Measurements from ENCODE around the gene COL9A1. TPM values are rescaled to one million over a fixed set of nuclear protein-coding genes. Genes with fewer than 3 reads are reported as not detected.

The COL9A1 gene
- total RNA-seq, 1 experiment from 2014 or later = not detected

- no TSS peak for BruUV-seq (replicated peaks)
- DNase-seq (ENCODE audit: low read depth, low spot score) = no peak
- ChIA-PET CTCF (no interaction called here), POLR2A (no interaction called here)
- no peak overlapping the region for H3K4me3 ChIP-seq (ENCODE audit: low read depth in 2 of 2, low read length in 2 of 2)
- no peaks in the 10 kb centered on the region; the same call in 1 of the 2 replicates for H3K36me3 ChIP-seq (ENCODE audit: control insufficient read depth, insufficient read depth, low read length)
- H3K27me3 ChIP-seq (ENCODE audit: control insufficient read depth, insufficient read depth, low read length) = peaks cover 45% of the 10 kb centered on the region
- ATAC-seq = no peak
- H3K27ac ChIP-seq (ENCODE audit: low read length) = no peak overlapping the region
- H3K9me3 ChIP-seq (ENCODE audit: control insufficient read depth, insufficient read depth, low read depth, low read length) = no peaks in the 10 kb centered on the region
- TF ChIP-seq TCF7L2 (IDR thresholded peaks at IDR 0.05; ENCODE audit: low read depth, low read length) (no peak), CTCF (IDR thresholded peaks at IDR 0.05) (no peak), REST (IDR thresholded peaks at IDR 0.05; ENCODE audit: insufficient read depth in 1 of 2, low read depth in 2 of 2, low read length in 1 of 2) (no peak), SIN3A (IDR thresholded peaks at IDR 0.05; ENCODE audit: borderline replicate concordance, insufficient read depth, low read depth, low read length) (no peak), POLR2AphosphoS5 (IDR thresholded peaks at IDR 0.05; ENCODE audit: low read depth, low read length) (no peak)
- intact Hi-C loops (cut with micrococcal nuclease; ENCODE audit: unreplicated experiment) = loop anchor here (5.0 kb wide), 1 partner anchor 65 kb away; no protein-coding TSS in a partner anchor
- in situ Hi-C loops (cut with HindIII; ENCODE audit: low pct_unique_long_range_greater_than_20kb, low sequenced_read_pairs) = no loop called here
- no peaks in the 10 kb centered on the region for H3K4me1 ChIP-seq (ENCODE audit: control insufficient read depth, insufficient read depth, low read length)
Measured at GRCh38 chr6:70286905-70287304, 16.0 kb downstream of the COL9A1 start.

- TF ChIP-seq SIN3A (IDR thresholded peaks at IDR 0.05; ENCODE audit: borderline replicate concordance, insufficient read depth, low read depth, low read length) (no peak), CTCF (IDR thresholded peaks at IDR 0.05) (no peak), REST (IDR thresholded peaks at IDR 0.05; ENCODE audit: insufficient read depth in 1 of 2, low read depth in 2 of 2, low read length in 1 of 2) (no peak), POLR2AphosphoS5 (IDR thresholded peaks at IDR 0.05; ENCODE audit: low read depth, low read length) (no peak), TCF7L2 (IDR thresholded peaks at IDR 0.05; ENCODE audit: low read depth, low read length) (no peak)
- in situ Hi-C loops (cut with HindIII; ENCODE audit: low pct_unique_long_range_greater_than_20kb, low sequenced_read_pairs) (no loop called here), intact Hi-C loops (cut with micrococcal nuclease; ENCODE audit: unreplicated experiment) (loop anchor here (5.0 kb wide), 1 partner anchor 63 kb away; no protein-coding TSS in a partner anchor)
- no TSS peak for BruUV-seq (replicated peaks)
- Histone ChIP-seq H3K4me3 (ENCODE audit: low read depth in 2 of 2, low read length in 2 of 2) (no peak overlapping the region), H3K27ac (ENCODE audit: low read length) (no peak overlapping the region), H3K9me3 (ENCODE audit: control insufficient read depth, insufficient read depth, low read depth, low read length) (no peaks in the 10 kb centered on the region), H3K27me3 (ENCODE audit: control insufficient read depth, insufficient read depth, low read length) (peaks cover 37% of the 10 kb centered on the region), H3K4me1 (ENCODE audit: control insufficient read depth, insufficient read depth, low read length) (no peaks in the 10 kb centered on the region; the same call in 1 of the 2 replicates), H3K36me3 (ENCODE audit: control insufficient read depth, insufficient read depth, low read length) (no peaks in the 10 kb centered on the region; the same call in 1 of the 2 replicates)
- DNase-seq (ENCODE audit: low read depth, low spot score) = no peak
- ATAC-seq = no peak
- POLR2A ChIA-PET = no interaction called here
- CTCF ChIA-PET = no interaction called here
Measured at GRCh38 chr6:70285201-70285600, 17.7 kb downstream of the COL9A1 start.
